Liver (tissue), 9 donors: ENCODE data around the gene KXD1. TPM values are rescaled to one million over a fixed set of nuclear protein-coding genes. Genes with fewer than 3 reads are reported as not detected.

Experiments
- DNase-seq: peaks from one replicate; pipeline ENCODE4 v3.0.0-alpha.2; 2017; ENCODE audit warnings: low spot score
- H3K27ac ChIP-seq, 2 donors: one replicate each; pipeline ENCODE4 v1.7.0; 2013; ENCODE audit warnings: inconsistent platforms in 2 of 2, low read length in 2 of 2, control low read depth in 1 of 2, low read depth in 1 of 2, mild to moderate bottlenecking in 1 of 2
- H3K27me3 ChIP-seq, 4 donors: one replicate each; pipeline versions ENCODE4 v1.6.1 to v1.7.0; 2013; ENCODE audit warnings: low read length in 3 of 4, inconsistent platforms in 1 of 4, mild to moderate bottlenecking in 1 of 4, moderate library complexity in 1 of 4; ENCODE audit not compliant: control insufficient read depth in 4 of 4, insufficient read depth in 4 of 4
- H3K36me3 ChIP-seq, 4 donors: one replicate each; pipeline versions ENCODE4 v1.6.1 to v1.7.0; 2013; ENCODE audit warnings: low read length in 3 of 4, mild to moderate bottlenecking in 3 of 4, low read depth in 1 of 4, moderate library complexity in 1 of 4; ENCODE audit not compliant: control insufficient read depth in 4 of 4, insufficient read depth in 3 of 4
- H3K4me1 ChIP-seq, 4 donors: one replicate each; pipeline versions ENCODE4 v1.6.1 to v1.7.0; 2013; ENCODE audit warnings: low read length in 3 of 4, mild to moderate bottlenecking in 3 of 4, moderate library complexity in 1 of 4; ENCODE audit not compliant: control insufficient read depth in 4 of 4, insufficient read depth in 4 of 4
- H3K4me3 ChIP-seq, 3 donors: one replicate each; pipeline versions ENCODE4 v1.6.1 to v1.7.0; 2013; ENCODE audit warnings: low read length in 3 of 3, control low read depth in 1 of 3, low read depth in 1 of 3, mild to moderate bottlenecking in 1 of 3
- H3K9ac ChIP-seq, 2 donors: one replicate each; pipeline ENCODE4 v1.7.0; 2013; ENCODE audit warnings: low read length in 2 of 2, mild to moderate bottlenecking in 2 of 2, moderate library complexity in 2 of 2, control low read depth in 1 of 2, low read depth in 1 of 2
- H3K9me3 ChIP-seq, 4 donors: one replicate each; pipeline versions ENCODE4 v1.6.1 to v1.7.0; 2013; ENCODE audit warnings: low read length in 3 of 4; ENCODE audit not compliant: control insufficient read depth in 4 of 4
- GABPA ChIP-seq, 2 donors: IDR thresholded peaks in 1 of 2; conservative IDR thresholded peaks in 1 of 2; 2 replicates each; pipeline ENCODE4 v1.6.1; 2016; ENCODE audit warnings: antibody characterized with exemption in 2 of 2, mild to moderate bottlenecking in 1 of 2, moderate library complexity in 1 of 2
- HNF4A ChIP-seq, 2 donors: conservative IDR thresholded peaks; 2 replicates each; pipeline ENCODE4 v1.6.1; 2016; ENCODE audit warnings: antibody characterized with exemption in 2 of 2, mild to moderate bottlenecking in 2 of 2
- HNF4G ChIP-seq: IDR thresholded peaks from 2 replicates; pipeline ENCODE4 v1.6.1; 2016; ENCODE audit warnings: antibody characterized with exemption
- RAD21 ChIP-seq, 2 donors: IDR thresholded peaks; 2 replicates each; pipeline ENCODE4 v1.6.1; 2016; ENCODE audit warnings: antibody characterized with exemption in 2 of 2, mild to moderate bottlenecking in 2 of 2
- SP1 ChIP-seq: IDR thresholded peaks from 2 replicates; pipeline ENCODE4 v1.6.1; 2018; ENCODE audit warnings: antibody characterized with exemption, mild to moderate bottlenecking
- YY1 ChIP-seq: IDR thresholded peaks from 2 replicates; pipeline ENCODE4 v1.6.1; 2016; ENCODE audit warnings: antibody characterized with exemption, mild to moderate bottlenecking
- ZBTB33 ChIP-seq: IDR thresholded peaks from 2 replicates; pipeline ENCODE4 v1.6.1; 2016; ENCODE audit warnings: antibody characterized with exemption
- WGBS: extraction: QIAGEN DNeasy Blood & Tissue Kit; methylation state at CpG from one replicate; pipeline ENCODE4 v1.1.7; 2013; 5-methylcytosine and 5-hydroxymethylcytosine counted together
- polyA plus RNA-seq, 2 donors: library from polyadenylated mRNA; stranded (reverse) in 1 of 2; unstranded in 1 of 2; fragments of 200-250 nt in 1 of 2; fragments of >200 nt in 1 of 2; fragmentation: Nextera tagmentation in 1 of 2; extraction: Ambion mirVana in 1 of 2; gene quantifications; one replicate each; pipeline versions ENCODE4 v1.2.1 to v1.2.3, GENCODE V29; 2013 to 2015
- total RNA-seq, 2 donors: library from RNA; depleted of rRNA; stranded (reverse); fragments of >200 nt; gene quantifications; one replicate each; pipeline ENCODE4 v1.2.3, GENCODE V29; 2014
- TF ChIP-seq, protein P1 (sequence below): fragments of 150-350 bp; IDR thresholded peaks from 2 replicates; pipeline ENCODE4 v1.5.1; 2017; ENCODE audit warnings: improper control_type of control experiment, low read depth, low read length; ENCODE audit not compliant: missing input control
- TF ChIP-seq, protein P2 (sequence below): IDR thresholded peaks from 2 replicates; pipeline ENCODE4 v1.6.1; 2016; ENCODE audit warnings: antibody characterized with exemption, mild to moderate bottlenecking
- donor health status: healthy.
- donor health status: healthy.
- donor health status: healthy.
- donor health status: healthy.
- donor health status: healthy.

Gene KXD1
- total and polyA plus RNA-seq, 4 donors, result 31.8 to 53.6 (median 43.4) TPM

DNA sequence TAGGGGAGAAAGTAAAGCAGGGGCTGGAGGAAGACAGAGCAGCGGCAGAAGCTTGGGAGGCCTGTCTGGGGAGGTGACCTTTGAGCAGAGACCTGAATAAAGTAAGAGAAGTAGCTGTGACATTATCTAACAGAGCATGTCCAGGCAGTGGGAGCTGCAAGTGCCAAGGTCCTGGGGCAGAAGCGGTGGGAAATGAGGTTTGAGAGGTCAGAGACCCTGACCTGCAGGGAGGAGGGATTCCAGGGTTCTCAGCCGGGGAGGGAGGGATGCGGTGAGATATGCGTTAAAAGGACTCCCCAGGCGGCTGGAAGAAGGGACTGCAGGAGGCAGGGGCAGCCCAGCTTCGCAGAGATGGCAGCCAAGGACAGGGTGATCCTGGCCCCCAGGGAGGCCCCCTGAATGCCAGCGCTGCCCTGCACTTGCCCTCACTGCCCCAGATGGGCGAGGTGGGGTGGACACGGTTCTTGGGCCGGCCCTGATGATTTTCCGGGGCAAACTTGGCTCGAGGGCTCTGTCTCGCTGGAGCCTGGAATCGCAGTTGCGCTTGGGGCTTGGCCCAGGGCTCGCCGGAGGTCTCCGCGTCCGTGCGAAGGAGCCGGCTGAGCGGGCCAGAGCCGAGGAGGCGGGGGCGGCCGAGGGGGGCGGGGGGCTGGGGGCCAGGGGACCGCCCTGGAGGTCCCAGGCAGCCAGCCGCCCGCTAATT, 45.7 kb downstream of the KXD1 start:
- no peak for DNase-seq
- TF ChIP-seq YY1, result no peak
- TF ChIP-seq RAD21 (IDR thresholded peaks at IDR 0.05), result no peak
- TF ChIP-seq, protein P1, sequence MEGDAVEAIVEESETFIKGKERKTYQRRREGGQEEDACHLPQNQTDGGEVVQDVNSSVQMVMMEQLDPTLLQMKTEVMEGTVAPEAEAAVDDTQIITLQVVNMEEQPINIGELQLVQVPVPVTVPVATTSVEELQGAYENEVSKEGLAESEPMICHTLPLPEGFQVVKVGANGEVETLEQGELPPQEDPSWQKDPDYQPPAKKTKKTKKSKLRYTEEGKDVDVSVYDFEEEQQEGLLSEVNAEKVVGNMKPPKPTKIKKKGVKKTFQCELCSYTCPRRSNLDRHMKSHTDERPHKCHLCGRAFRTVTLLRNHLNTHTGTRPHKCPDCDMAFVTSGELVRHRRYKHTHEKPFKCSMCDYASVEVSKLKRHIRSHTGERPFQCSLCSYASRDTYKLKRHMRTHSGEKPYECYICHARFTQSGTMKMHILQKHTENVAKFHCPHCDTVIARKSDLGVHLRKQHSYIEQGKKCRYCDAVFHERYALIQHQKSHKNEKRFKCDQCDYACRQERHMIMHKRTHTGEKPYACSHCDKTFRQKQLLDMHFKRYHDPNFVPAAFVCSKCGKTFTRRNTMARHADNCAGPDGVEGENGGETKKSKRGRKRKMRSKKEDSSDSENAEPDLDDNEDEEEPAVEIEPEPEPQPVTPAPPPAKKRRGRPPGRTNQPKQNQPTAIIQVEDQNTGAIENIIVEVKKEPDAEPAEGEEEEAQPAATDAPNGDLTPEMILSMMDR, result no peak
- TF ChIP-seq ZBTB33, result no peak
- TF ChIP-seq, protein P2, sequence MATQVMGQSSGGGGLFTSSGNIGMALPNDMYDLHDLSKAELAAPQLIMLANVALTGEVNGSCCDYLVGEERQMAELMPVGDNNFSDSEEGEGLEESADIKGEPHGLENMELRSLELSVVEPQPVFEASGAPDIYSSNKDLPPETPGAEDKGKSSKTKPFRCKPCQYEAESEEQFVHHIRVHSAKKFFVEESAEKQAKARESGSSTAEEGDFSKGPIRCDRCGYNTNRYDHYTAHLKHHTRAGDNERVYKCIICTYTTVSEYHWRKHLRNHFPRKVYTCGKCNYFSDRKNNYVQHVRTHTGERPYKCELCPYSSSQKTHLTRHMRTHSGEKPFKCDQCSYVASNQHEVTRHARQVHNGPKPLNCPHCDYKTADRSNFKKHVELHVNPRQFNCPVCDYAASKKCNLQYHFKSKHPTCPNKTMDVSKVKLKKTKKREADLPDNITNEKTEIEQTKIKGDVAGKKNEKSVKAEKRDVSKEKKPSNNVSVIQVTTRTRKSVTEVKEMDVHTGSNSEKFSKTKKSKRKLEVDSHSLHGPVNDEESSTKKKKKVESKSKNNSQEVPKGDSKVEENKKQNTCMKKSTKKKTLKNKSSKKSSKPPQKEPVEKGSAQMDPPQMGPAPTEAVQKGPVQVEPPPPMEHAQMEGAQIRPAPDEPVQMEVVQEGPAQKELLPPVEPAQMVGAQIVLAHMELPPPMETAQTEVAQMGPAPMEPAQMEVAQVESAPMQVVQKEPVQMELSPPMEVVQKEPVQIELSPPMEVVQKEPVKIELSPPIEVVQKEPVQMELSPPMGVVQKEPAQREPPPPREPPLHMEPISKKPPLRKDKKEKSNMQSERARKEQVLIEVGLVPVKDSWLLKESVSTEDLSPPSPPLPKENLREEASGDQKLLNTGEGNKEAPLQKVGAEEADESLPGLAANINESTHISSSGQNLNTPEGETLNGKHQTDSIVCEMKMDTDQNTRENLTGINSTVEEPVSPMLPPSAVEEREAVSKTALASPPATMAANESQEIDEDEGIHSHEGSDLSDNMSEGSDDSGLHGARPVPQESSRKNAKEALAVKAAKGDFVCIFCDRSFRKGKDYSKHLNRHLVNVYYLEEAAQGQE, result no peak
- TF ChIP-seq HNF4A (conservative IDR thresholded peaks at IDR 0.05), result no peak
- TF ChIP-seq SP1, result no peak
- TF ChIP-seq HNF4G, result no peak
- TF ChIP-seq GABPA (IDR thresholded peaks at IDR 0.05 in 1 of 2, conservative IDR thresholded peaks at IDR 0.05 in 1 of 2), result no peak
- no peaks in the 10 kb centered on the region for H3K36me3 ChIP-seq
- H3K27ac ChIP-seq, result no peak overlapping the region
- peaks cover 0 to 5% (median under 1%) of the 10 kb centered on the region in 4 donors for H3K4me1 ChIP-seq
- H3K27me3 ChIP-seq, result peaks cover 4 to 10% (median 6%) of the 10 kb centered on the region in 4 donors
- 8% methylated on average over 32 of the region's 32 CpGs for WGBS
- H3K4me3 ChIP-seq, result no peak overlapping the region
- no peak overlapping the region for H3K9ac ChIP-seq
- no peaks in the 10 kb centered on the region for H3K9me3 ChIP-seq

- no peak overlapping the region for H3K4me3 ChIP-seq
- WGBS, result 14% methylated on average over 26 of the region's 26 CpGs
Measured at GRCh38 chr19:18603958-18604819, 46.5 kb downstream of the KXD1 start.

More at GRCh38 chr19:18603958-18604819, 46.5 kb downstream of the KXD1 start:
- Histone ChIP-seq H3K27ac (no peak overlapping the region), H3K4me1 (peaks cover 0 to 5% (median under 1%) of the 10 kb centered on the region in 4 donors), H3K27me3 (peaks cover 5 to 10% (median 8%) of the 10 kb centered on the region in 4 donors), H3K9me3 (no peaks in the 10 kb centered on the region), H3K36me3 (no peaks in the 10 kb centered on the region), H3K9ac (no peak overlapping the region)
- no peak for DNase-seq
- TF ChIP-seq, protein P2, result no peak
- TF ChIP-seq, protein P1, result no peak
